CD8-positive, alpha-beta memory T cell (primary cell): Measurements from ENCODE around the gene PID1. TPM values are rescaled to one million over a fixed set of nuclear protein-coding genes. Genes with fewer than 3 reads are reported as not detected.

Experiments used
- CTCF ChIA-PET: fragments of 350-600 bp; sonication (Branson Sonifier 250); formaldehyde crosslinking; loops from one replicate; lab custom pipeline; 2021; ENCODE audit warnings: antibody characterized with exemption; lab: Charles Lee
- POLR2A ChIA-PET: fragments of 350-600 bp; sonication (Branson Sonifier 250); formaldehyde crosslinking; loops from one replicate; lab custom pipeline; 2021; ENCODE audit warnings: antibody characterized with exemption; lab: Charles Lee
- DNase-seq, 5 donors: peaks; one replicate each; pipeline versions ENCODE4 v3.0.0 to v3.0.0-alpha.2; 2020 to 2022; ENCODE audit warnings: mixed read lengths in 1 of 5
- H3K27ac ChIP-seq: one replicate; pipeline ENCODE4 v1.7.0; 2013; ENCODE audit warnings: low read depth, mild to moderate bottlenecking, low read length, moderate library complexity
- H3K27me3 ChIP-seq: 2 replicates; pipeline ENCODE4 v1.7.0; 2013; ENCODE audit warnings: low read length, mild to moderate bottlenecking; ENCODE audit not compliant: insufficient read depth, poor library complexity, severe bottlenecking
- H3K36me3 ChIP-seq: 2 replicates; pipeline ENCODE4 v1.7.0; 2013; ENCODE audit warnings: mild to moderate bottlenecking, low read length, moderate library complexity; ENCODE audit not compliant: insufficient read depth
- H3K4me1 ChIP-seq: 2 replicates; pipeline ENCODE4 v1.7.0; 2013; ENCODE audit warnings: mild to moderate bottlenecking, low read length, moderate library complexity; ENCODE audit not compliant: insufficient read depth
- H3K4me3 ChIP-seq: 2 replicates; pipeline ENCODE4 v1.7.0; 2013; ENCODE audit warnings: mild to moderate bottlenecking, low read length
- H3K9me3 ChIP-seq: 2 replicates; pipeline ENCODE4 v1.7.0; 2013; ENCODE audit warnings: mild to moderate bottlenecking, low read length
- H3K27ac Mint-ChIP-seq, 8 donors: one replicate each; pipeline ENCODE4 v1.8.0; 2020 to 2021; ENCODE audit warnings: mixed read lengths in 8 of 8, mild to moderate bottlenecking in 6 of 8, inconsistent platforms in 3 of 8, moderate library complexity in 3 of 8
- H3K27me3 Mint-ChIP-seq, 2 donors: one replicate each; pipeline ENCODE4 v1.8.0; 2020 to 2021; ENCODE audit warnings: mixed read lengths in 2 of 2, mild to moderate bottlenecking in 1 of 2, moderate library complexity in 1 of 2
- H3K36me3 Mint-ChIP-seq, 3 donors: one replicate each; pipeline ENCODE4 v1.8.0; 2020 to 2021; ENCODE audit warnings: mixed read lengths in 3 of 3, inconsistent platforms in 1 of 3, mild to moderate bottlenecking in 1 of 3
- H3K4me1 Mint-ChIP-seq, 3 donors: one replicate each; pipeline ENCODE4 v1.8.0; 2020 to 2021; ENCODE audit warnings: mixed read lengths in 3 of 3, inconsistent platforms in 1 of 3, mild to moderate bottlenecking in 1 of 3
- H3K4me3 Mint-ChIP-seq, 7 donors: one replicate each; pipeline ENCODE4 v1.8.0; 2020 to 2021; ENCODE audit warnings: mixed read lengths in 7 of 7, mild to moderate bottlenecking in 6 of 7, moderate library complexity in 4 of 7, inconsistent platforms in 2 of 7
- H3K9me3 Mint-ChIP-seq, 5 donors: one replicate each; pipeline ENCODE4 v1.8.0; 2020 to 2022; ENCODE audit warnings: mixed read lengths in 5 of 5, mild to moderate bottlenecking in 3 of 5, moderate library complexity in 2 of 5, inconsistent platforms in 1 of 5
- polyA plus RNA-seq: library from polyadenylated mRNA; unstranded; fragments of 300-500 nt; fragmentation: Illumina TruSeq; gene quantifications from one replicate; pipeline ENCODE4 v1.2.3, GENCODE V29; 2021
- total RNA-seq, 2 experiments: library from RNA; stranded (reverse); gene quantifications; one replicate each; pipeline ENCODE4 v1.2.3, GENCODE V29; 2021

Gene PID1
- total and polyA plus RNA-seq, 3 experiments from 2014 or later, result not detected

GRCh38 chr2:229269941-229270340 is 1.1 kb downstream of the PID1 start:
- no peaks in the 10 kb centered on the region for H3K9me3 ChIP-seq
- no peaks in the 10 kb centered on the region for H3K27me3 ChIP-seq
- no peak overlapping the region for H3K27ac Mint-ChIP-seq
- no peak overlapping the region for H3K27ac ChIP-seq
- H3K4me3 Mint-ChIP-seq, result no peak overlapping the region
- no peaks in the 10 kb centered on the region for H3K36me3 ChIP-seq
- H3K4me1 ChIP-seq, result no peaks in the 10 kb centered on the region
- peaks cover 4 to 20% of the 10 kb centered on the region in 2 donors for H3K27me3 Mint-ChIP-seq
- DNase-seq, result no peak
- CTCF ChIA-PET, result no interaction called here
- POLR2A ChIA-PET, result no interaction called here
- H3K9me3 Mint-ChIP-seq, result peaks cover 0 to 10% (median 4%) of the 10 kb centered on the region in 5 donors
- no peaks in the 10 kb centered on the region for H3K36me3 Mint-ChIP-seq
- H3K4me1 Mint-ChIP-seq, result peaks cover 0 to 5% (median 0%) of the 10 kb centered on the region in 3 donors
- H3K4me3 ChIP-seq, result no peak overlapping the region

- ChIA-PET CTCF (no interaction called here), POLR2A (no interaction called here)
- Histone ChIP-seq H3K36me3 (no peaks in the 10 kb centered on the region), H3K27me3 (no peaks in the 10 kb centered on the region), H3K4me3 (no peak overlapping the region), H3K4me1 (no peaks in the 10 kb centered on the region), H3K27ac (no peak overlapping the region), H3K9me3 (no peaks in the 10 kb centered on the region)
- Mint-ChIP-seq H3K4me3 (no peak overlapping the region), H3K36me3 (no peaks in the 10 kb centered on the region), H3K27me3 (peaks cover 4 to 20% of the 10 kb centered on the region in 2 donors), H3K9me3 (peaks cover 0 to 12% (median 6%) of the 10 kb centered on the region in 5 donors), H3K27ac (no peak overlapping the region), H3K4me1 (peaks cover 0 to 5% (median 0%) of the 10 kb centered on the region in 3 donors)
- no peak for DNase-seq
These were observed 1.9 kb downstream of the PID1 start for GRCh38 chr2:229269146-229269545.

GRCh38 chr2:229268626-229269025 is 2.5 kb downstream of the PID1 start:
- Mint-ChIP-seq H3K36me3 (no peaks in the 10 kb centered on the region), H3K27ac (no peak overlapping the region), H3K4me1 (peaks cover 0 to 5% (median 0%) of the 10 kb centered on the region in 3 donors), H3K27me3 (peaks cover 4 to 20% of the 10 kb centered on the region in 2 donors), H3K9me3 (peaks cover 0 to 13% (median 7%) of the 10 kb centered on the region in 5 donors), H3K4me3 (no peak overlapping the region)
- Histone ChIP-seq H3K27ac (no peak overlapping the region), H3K36me3 (no peaks in the 10 kb centered on the region), H3K9me3 (no peaks in the 10 kb centered on the region), H3K27me3 (no peaks in the 10 kb centered on the region), H3K4me3 (no peak overlapping the region), H3K4me1 (no peaks in the 10 kb centered on the region)
- CTCF ChIA-PET, result no interaction called here
- no peak for DNase-seq
- POLR2A ChIA-PET, result no interaction called here

- Histone ChIP-seq H3K36me3 (no peaks in the 10 kb centered on the region), H3K4me1 (no peaks in the 10 kb centered on the region), H3K9me3 (no peaks in the 10 kb centered on the region), H3K4me3 (no peak overlapping the region), H3K27ac (no peak overlapping the region), H3K27me3 (no peaks in the 10 kb centered on the region)
- Mint-ChIP-seq H3K27ac (no peak overlapping the region), H3K27me3 (peaks cover 0 to 16% of the 10 kb centered on the region in 2 donors), H3K9me3 (peaks cover 0 to 11% (median 7%) of the 10 kb centered on the region in 5 donors), H3K4me3 (no peak overlapping the region), H3K36me3 (no peaks in the 10 kb centered on the region), H3K4me1 (no peaks in the 10 kb centered on the region)
- ChIA-PET CTCF (no interaction called here), POLR2A (no interaction called here)
- no peak for DNase-seq
These were observed 4.0 kb downstream of the PID1 start for GRCh38 chr2:229267080-229267479.

- CTCF ChIA-PET, result no interaction called here
- no peak overlapping the region for H3K4me3 Mint-ChIP-seq
- POLR2A ChIA-PET, result no interaction called here
- H3K9me3 ChIP-seq, result no peaks in the 10 kb centered on the region
- H3K27me3 ChIP-seq, result no peaks in the 10 kb centered on the region
- H3K36me3 ChIP-seq, result no peaks in the 10 kb centered on the region
- H3K4me3 ChIP-seq, result no peak overlapping the region
- H3K4me1 ChIP-seq, result no peaks in the 10 kb centered on the region
- no peaks in the 10 kb centered on the region for H3K4me1 Mint-ChIP-seq
- H3K9me3 Mint-ChIP-seq, result peaks cover 3 to 14% (median 10%) of the 10 kb centered on the region in 5 donors
- H3K27ac Mint-ChIP-seq, result no peak overlapping the region
- DNase-seq, result no peak
- H3K27me3 Mint-ChIP-seq, result peaks cover 0 to 9% of the 10 kb centered on the region in 2 donors
- H3K36me3 Mint-ChIP-seq, result no peaks in the 10 kb centered on the region
- H3K27ac ChIP-seq, result no peak overlapping the region
These were observed 5.4 kb downstream of the PID1 start for GRCh38 chr2:229265727-229266126.

- Mint-ChIP-seq H3K27ac (no peak overlapping the region), H3K27me3 (no peaks in the 10 kb centered on the region), H3K4me3 (no peak overlapping the region), H3K36me3 (no peaks in the 10 kb centered on the region), H3K4me1 (no peaks in the 10 kb centered on the region), H3K9me3 (peaks cover 5 to 18% (median 8%) of the 10 kb centered on the region in 5 donors)
- ChIA-PET CTCF (interaction anchor here (1.5 kb wide), 1 partner anchor 12 kb away, joined by 4 read pairs; no protein-coding TSS in a partner anchor), POLR2A (no interaction called here)
- Histone ChIP-seq H3K9me3 (no peaks in the 10 kb centered on the region), H3K27me3 (no peaks in the 10 kb centered on the region), H3K4me1 (no peaks in the 10 kb centered on the region), H3K36me3 (no peaks in the 10 kb centered on the region), H3K4me3 (no peak overlapping the region), H3K27ac (no peak overlapping the region)
- DNase-seq, result no peak
These were observed 9.5 kb downstream of the PID1 start for GRCh38 chr2:229261599-229261998.

GRCh38 chr2:229261076-229261475 is 10.0 kb downstream of the PID1 start:
- no peaks in the 10 kb centered on the region for H3K27me3 ChIP-seq
- H3K4me3 ChIP-seq, result no peak overlapping the region
- no peaks in the 10 kb centered on the region for H3K27me3 Mint-ChIP-seq
- H3K36me3 ChIP-seq, result no peaks in the 10 kb centered on the region
- CTCF ChIA-PET, result no interaction called here
- peaks cover 5 to 20% (median 7%) of the 10 kb centered on the region in 5 donors for H3K9me3 Mint-ChIP-seq
- H3K9me3 ChIP-seq, result no peaks in the 10 kb centered on the region
- no peak overlapping the region for H3K4me3 Mint-ChIP-seq
- no peak overlapping the region for H3K27ac ChIP-seq
- no peak for DNase-seq
- H3K36me3 Mint-ChIP-seq, result no peaks in the 10 kb centered on the region
- H3K4me1 Mint-ChIP-seq, result no peaks in the 10 kb centered on the region
- POLR2A ChIA-PET, result no interaction called here
- H3K27ac Mint-ChIP-seq, result no peak overlapping the region
- no peaks in the 10 kb centered on the region for H3K4me1 ChIP-seq

- Mint-ChIP-seq H3K9me3 (peaks cover 2 to 16% (median 7%) of the 10 kb centered on the region in 5 donors), H3K27me3 (no peaks in the 10 kb centered on the region), H3K27ac (no peak overlapping the region), H3K4me1 (no peaks in the 10 kb centered on the region), H3K4me3 (no peak overlapping the region), H3K36me3 (no peaks in the 10 kb centered on the region)
- Histone ChIP-seq H3K27me3 (no peaks in the 10 kb centered on the region), H3K9me3 (no peaks in the 10 kb centered on the region), H3K27ac (no peak overlapping the region), H3K4me3 (no peak overlapping the region), H3K4me1 (no peaks in the 10 kb centered on the region), H3K36me3 (no peaks in the 10 kb centered on the region)
- POLR2A ChIA-PET, result no interaction called here
- DNase-seq, result no peak
- CTCF ChIA-PET, result no interaction called here
These were observed 13.1 kb downstream of the PID1 start for GRCh38 chr2:229257985-229258384.
